ENCODE results near the gene BSND. TPM values are rescaled to one million over a fixed set of nuclear protein-coding genes. Genes with fewer than 3 reads are reported as not detected.
A peak's percentile ranks its signal among the peaks of the same experiment; 100 is the strongest.

BSND gene
- total RNA-seq, 1 experiment from 2014 or later = 0.42 TPM

GRCh38 chr1:55038974-55039341, 40.2 kb downstream of the BSND start:
- POLR2A ChIA-PET = interaction anchor here (0.6 kb wide), 1 partner anchor 22 kb away, joined by 3 read pairs; no protein-coding TSS in a partner anchor

GRCh38 chr1:55039342-55040082, 40.8 kb downstream of the BSND start, which contains the start of gene PCSK9:
Gene PCSK9, plus strand, starts transcription at chr1:55039548. Its CDS starts 290 bp downstream, at chr1:55039838.
- ChIA-PET CTCF (interaction anchor here (1.1 to 8.7 kb wide), 7 partner anchors 11 to 238 kb away, joined by 3 to 64 read pairs (median 14); partner anchors contain the start of gene TTC22), POLR2A (interaction anchor here (0.6 kb wide), 1 partner anchor 22 kb away, joined by 3 read pairs; no protein-coding TSS in a partner anchor)
- ATAC-seq (peak; percentile 68), DNase-seq (ENCODE audit: low spot score) (peak; percentile 71)
- Mint-ChIP-seq H3K9me3 (no peaks in the 10 kb centered on the region), H3K27me3 (ENCODE audit: low read depth) (peaks cover 52% of the 10 kb centered on the region), H3K4me1 (peaks cover 52% of the 10 kb centered on the region), H3K36me3 (peaks cover 6% of the 10 kb centered on the region), H3K4me3 (peak within 1 kb of the TSS; percentile 86), H3K27ac (peak within 1 kb of the TSS; percentile 34; the same call in 1 of the 2 replicates)
- TF ChIP-seq GRHL2 (CRISPR knock-in tag; IDR thresholded peaks at IDR 0.05; ENCODE audit: insufficient replicate concordance, severe bottlenecking) (no peak), TP53 (CRISPR knock-in tag; IDR thresholded peaks at IDR 0.05) (peak; percentile 67; the same call in 1 of the 2 replicates), KAT7 (CRISPR knock-in tag; IDR thresholded peaks at IDR 0.05; ENCODE audit: borderline replicate concordance) (peak; percentile 93; the same call in 1 of the 2 replicates), JAZF1 (CRISPR knock-in tag; IDR thresholded peaks at IDR 0.05) (no peak), JUN (CRISPR knock-in tag; IDR thresholded peaks at IDR 0.05) (peak; percentile 61; the same call in 1 of the 2 replicates), ZNF232 (CRISPR knock-in tag; IDR thresholded peaks at IDR 0.05) (0 out of 2 replicates have a peak, but pooled peaks have one; percentile 45), TEAD4 (CRISPR knock-in tag; IDR thresholded peaks at IDR 0.05) (no peak), MYBL2 (CRISPR knock-in tag; IDR thresholded peaks at IDR 0.05) (peak; percentile 91), SP1 (CRISPR knock-in tag; conservative IDR thresholded peaks at IDR 0.05) (peak; percentile 56; the same call in 1 of the 2 replicates), NFE2L1 (CRISPR knock-in tag; IDR thresholded peaks at IDR 0.05) (peak; percentile 68), ZNF423 (CRISPR knock-in tag; IDR thresholded peaks at IDR 0.05) (peak; percentile 35), USF1 (CRISPR knock-in tag; IDR thresholded peaks at IDR 0.05) (peak; percentile 58; the same call in 1 of the 2 replicates), ZNF219 (CRISPR knock-in tag; IDR thresholded peaks at IDR 0.05; ENCODE audit: borderline replicate concordance) (peak; percentile 87), PREB (CRISPR knock-in tag; IDR thresholded peaks at IDR 0.05; ENCODE audit: borderline replicate concordance) (peak; percentile 63; the same call in 1 of the 2 replicates), HMGXB4 (CRISPR knock-in tag; IDR thresholded peaks at IDR 0.05) (peak; percentile 95), E2F5 (CRISPR knock-in tag; IDR thresholded peaks at IDR 0.05) (peak; percentile 25), NR2C2 (CRISPR knock-in tag; IDR thresholded peaks at IDR 0.05) (no peak), ATF3 (CRISPR knock-in tag; conservative IDR thresholded peaks at IDR 0.05) (0 out of 2 replicates have a peak, but pooled peaks have one; percentile 36), PRRX2 (CRISPR knock-in tag; IDR thresholded peaks at IDR 0.05) (no peak), PRDM15 (CRISPR knock-in tag; IDR thresholded peaks at IDR 0.05) (peak; percentile 29; the same call in 1 of the 2 replicates), TEAD1 (CRISPR knock-in tag; IDR thresholded peaks at IDR 0.05) (peak; percentile 74; the same call in 1 of the 2 replicates)

More at GRCh38 chr1:55038974-55039341, 40.2 kb downstream of the BSND start:
- TF ChIP-seq E2F5 (CRISPR knock-in tag; IDR thresholded peaks at IDR 0.05) (0 out of 2 replicates have a peak, but pooled peaks have one; percentile 0), SP1 (CRISPR knock-in tag; conservative IDR thresholded peaks at IDR 0.05) (no peak), RELA (CRISPR knock-in tag; IDR thresholded peaks at IDR 0.05; ENCODE audit: borderline replicate concordance) (no peak), IRF2 (CRISPR knock-in tag; IDR thresholded peaks at IDR 0.05; ENCODE audit: borderline replicate concordance, low read depth) (no peak)
- Mint-ChIP-seq H3K9me3 (no peaks in the 10 kb centered on the region), H3K27me3 (ENCODE audit: low read depth) (peaks cover 52% of the 10 kb centered on the region), H3K4me1 (peaks cover 52% of the 10 kb centered on the region), H3K27ac (no peak overlapping the region), H3K4me3 (peak overlapping the region; percentile 86), H3K36me3 (peaks cover 6% of the 10 kb centered on the region)
- CTCF ChIA-PET = interaction anchor here (1.1 to 8.7 kb wide), 6 partner anchors 17 to 238 kb away, joined by 3 to 64 read pairs (median 14); partner anchors contain the start of gene TTC22
- no peak for ATAC-seq
- DNase-seq (ENCODE audit: low spot score) = no peak
